ENCODE results near the gene BCLAF1.

- TF ChIP-seq CTCF (IDR thresholded peaks at IDR 0.05; ENCODE audit: poor library complexity, severe bottlenecking) (no peak), REST (IDR thresholded peaks at IDR 0.05; ENCODE audit: borderline replicate concordance) (no peak)
Observed at GRCh38 chr6:136236466-136237293, 53.0 kb downstream of the BCLAF1 start.

All from neural cell (in vitro differentiated cells).